ENCODE measurements around the gene RAD21L1. TPM values are rescaled to one million over a fixed set of nuclear protein-coding genes. Genes with fewer than 3 reads are reported as not detected.
A peak's percentile ranks its signal among the peaks of the same experiment; 100 is the strongest.

Gene RAD21L1
- total and polyA plus RNA-seq, 2 of the 8 experiments (the other 6 are each of a cell fraction or from before 2014, with no cell fraction given) = 0.06 to 0.26 TPM

- H3K56ac ChIP-seq (replicated peaks; ENCODE audit: insufficient read length, low read depth, low read length) = no peak overlapping the region
- H4K20me1 ChIP-seq (replicated peaks in 1 of 2; ENCODE audit: control insufficient read depth in 1 of 2, insufficient read depth in 2 of 2, low read length in 2 of 2) = peaks cover 0 to 9% of the 10 kb centered on the region in 2 experiments
- whole genome bisulfite sequencing, 2 experiments (ENCODE audit: extremely low coverage in 1 of 2, insufficient coverage in 1 of 2, insufficient read length in 1 of 2, insufficient replicate concordance in 2 of 2, low coverage in 1 of 2, low lambda C conversion rate in 2 of 2, missing lambda C conversion rate in 1 of 2) = 80% methylated on average over 2 of the region's 2 CpGs; no CpG with 5 or more reads in 1 of the 2 experiments
- no peaks in the 10 kb centered on the region for H3K9me3 ChIP-seq (ENCODE audit: insufficient read depth in 2 of 2, low read depth in 1 of 2, low read length in 1 of 2)
- no peak overlapping the region for H3K18ac ChIP-seq (ENCODE audit: extremely low read depth, low read length)
- no peak overlapping the region for H3K4me2 ChIP-seq (ENCODE audit: insufficient read depth in 1 of 2, low read depth in 2 of 2, low read length in 2 of 2)
- no peak overlapping the region for H4K5ac ChIP-seq (ENCODE audit: insufficient read length, low read depth, low read length)
- H3K36me3 ChIP-seq (ENCODE audit: control insufficient read depth in 2 of 4, insufficient read depth in 4 of 4, low read length in 3 of 4) = no peaks in the 10 kb centered on the region; a peak in 1 of 8 replicates
- no peaks in the 10 kb centered on the region; the same call in 1 of the 2 replicates for H3K79me1 ChIP-seq (ENCODE audit: low read depth, low read length)
- H2BK120ac ChIP-seq (replicated peaks; ENCODE audit: low read depth, low read length) = no peak overlapping the region
- no peak overlapping the region for H4K91ac ChIP-seq (replicated peaks; ENCODE audit: insufficient read length, low read length)
- DNase-seq (ENCODE audit: low read depth in 1 of 2, low spot score in 2 of 2) (peak in 1 of 2 experiments; percentile 22), FAIRE-seq (no peak)
- no peak overlapping the region for H3K14ac ChIP-seq (ENCODE audit: insufficient read length)
- no peak overlapping the region for H3K27ac ChIP-seq (ENCODE audit: low read depth, low read length)
- H3K23me2 ChIP-seq (ENCODE audit: low read depth, low read length) = peaks cover 10% of the 10 kb centered on the region; the same call in 1 of the 2 replicates
- no peak overlapping the region for H3K23ac ChIP-seq (ENCODE audit: insufficient read length)
- H2BK5ac ChIP-seq (ENCODE audit: low read depth, low read length) = no peak overlapping the region
- H2BK20ac ChIP-seq (ENCODE audit: low read length) = no peak overlapping the region
- no peak overlapping the region for H2AK5ac ChIP-seq (ENCODE audit: low read depth, low read length)
- H3K4me3 ChIP-seq (ENCODE audit: extremely low read depth in 1 of 4, insufficient read depth in 2 of 4, low read depth in 3 of 4, low read length in 4 of 4) = no peak overlapping the region
- no peak overlapping the region for H3K9ac ChIP-seq (replicated peaks in 1 of 4; ENCODE audit: extremely low read depth in 1 of 4, low read depth in 3 of 4, low read length in 3 of 4)
- H3K27me3 ChIP-seq (replicated peaks in 1 of 4; ENCODE audit: control insufficient read depth in 3 of 4, extremely low read depth in 1 of 4, insufficient read depth in 3 of 4, low read length in 3 of 4) = no peaks in the 10 kb centered on the region
- H2BK12ac ChIP-seq (ENCODE audit: low read depth, low read length) = no peak overlapping the region
- POLR2A ChIA-PET (ENCODE audit: partially characterized antibody) = interaction anchor here (0.7 to 1.0 kb wide), 2 partner anchors 10 kb away, joined by 3 to 4 read pairs; partner anchors contain the start of gene SNPH
- CTCF ChIA-PET (ENCODE audit: partially characterized antibody) = interaction anchor here (1.0 to 1.4 kb wide), 4 partner anchors 8 to 22 kb away, joined by 3 to 5 read pairs (median 4); no protein-coding TSS in a partner anchor
- H2BK15ac ChIP-seq (ENCODE audit: low read length) = no peak overlapping the region
- H3K4me1 ChIP-seq (replicated peaks in 1 of 4; ENCODE audit: control insufficient read depth in 3 of 4, insufficient read depth in 4 of 4, low read length in 3 of 4) = 0 out of 7 replicates have a peak, but pooled peaks cover 0 to 3% (median 0%) of the 10 kb centered on the region in 4 experiments
- no peaks in the 10 kb centered on the region for H3K79me2 ChIP-seq (ENCODE audit: control insufficient read depth in 1 of 2, insufficient read depth in 2 of 2, low read length in 2 of 2)
- no peak overlapping the region for H2AFZ ChIP-seq (ENCODE audit: low read length)
- no peak overlapping the region for H4K8ac ChIP-seq (ENCODE audit: extremely low read depth, insufficient read depth, low read length)
- no peak overlapping the region for H3K4ac ChIP-seq (replicated peaks; ENCODE audit: insufficient read length, low read depth, low read length)
- no peak for TF ChIP-seq CEBPB (IDR thresholded peaks at IDR 0.05; ENCODE audit: low read depth, low read length)
- no peak for TF ChIP-seq TAF7 (optimal IDR thresholded peaks at IDR 0.05; ENCODE audit: borderline replicate concordance, low read depth, low read length)
- TF ChIP-seq RBBP5 (IDR thresholded peaks at IDR 0.05; ENCODE audit: borderline replicate concordance, low read depth, low read length) = no peak
- no peak for TF ChIP-seq CTCF (IDR thresholded peaks at IDR 0.05; ENCODE audit: control extremely low read depth in 1 of 3, insufficient read depth in 1 of 3, low read depth in 1 of 3, low read length in 3 of 3)
- no peak for TF ChIP-seq SIN3A (conservative IDR thresholded peaks at IDR 0.05 in 1 of 2, IDR thresholded peaks at IDR 0.05 in 1 of 2; ENCODE audit: low read depth in 1 of 2, low read length in 2 of 2)
- no peak for TF ChIP-seq FOSL1 (IDR thresholded peaks at IDR 0.05; ENCODE audit: insufficient read depth, low read depth, low read length)
- TF ChIP-seq EZH2 (IDR thresholded peaks at IDR 0.05; ENCODE audit: low read depth, low read length, severe bottlenecking) = no peak
- no peak for TF ChIP-seq BACH1 (IDR thresholded peaks at IDR 0.05; ENCODE audit: low read length)
- no peak for TF ChIP-seq KDM5A (IDR thresholded peaks at IDR 0.05; ENCODE audit: low read length)
- no peak for TF ChIP-seq SP1 (IDR thresholded peaks at IDR 0.05; ENCODE audit: low read depth, low read length)
- TF ChIP-seq KDM1A (IDR thresholded peaks at IDR 0.05; ENCODE audit: borderline replicate concordance, low read length) = no peak
These were observed 50.1 kb downstream of the RAD21L1 start for GRCh38 chr20:1275919-1276318.

Measured in H1 (cell line).